ENCODE results near the gene KAT6B. TPM values are rescaled to one million over a fixed set of nuclear protein-coding genes. Genes with fewer than 3 reads are reported as not detected.

KAT6B gene
- total RNA-seq, 1 experiment from 2014 or later: 14.9 TPM

DNA sequence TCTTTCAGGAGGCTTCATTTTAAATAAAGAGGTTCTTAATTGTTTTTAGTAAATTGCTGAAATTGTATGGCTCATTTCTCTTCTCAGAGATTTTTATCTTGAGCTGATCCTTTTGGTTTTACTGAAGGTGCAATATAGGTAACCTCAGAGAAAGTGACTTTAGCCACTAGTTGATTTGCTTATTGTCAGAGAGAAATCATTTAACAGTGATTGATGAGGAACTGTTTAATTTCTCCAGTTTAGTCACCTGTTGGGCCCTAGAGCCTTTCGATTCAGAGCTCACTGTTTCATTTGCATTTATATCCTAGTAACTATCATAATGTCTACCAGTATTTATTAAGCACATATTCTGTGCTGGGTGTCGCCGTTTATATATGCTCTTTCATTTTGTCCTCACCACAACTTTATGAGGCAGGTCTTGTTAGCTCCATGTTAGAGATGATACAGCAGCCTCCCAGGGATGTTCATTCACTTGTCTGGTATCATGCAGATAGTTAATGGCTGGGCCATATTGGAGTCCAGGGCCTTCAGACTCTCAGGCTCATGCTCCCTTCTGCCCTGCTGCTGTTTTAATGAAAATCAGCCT, 42.1 kb downstream of the KAT6B start:
- DNase-seq: no peak
- Mint-ChIP-seq H3K9me3 (ENCODE audit: unreplicated experiment) (no peaks in the 10 kb centered on the region), H3K4me1 (ENCODE audit: low read depth, unreplicated experiment) (no peaks in the 10 kb centered on the region), H3K27me3 (ENCODE audit: insufficient read depth, unreplicated experiment) (no peaks in the 10 kb centered on the region), H3K27ac (ENCODE audit: unreplicated experiment) (no peak overlapping the region), H3K4me3 (ENCODE audit: unreplicated experiment) (no peak overlapping the region), H3K36me3 (ENCODE audit: insufficient read depth, unreplicated experiment) (no peaks in the 10 kb centered on the region)
- no peaks in the 10 kb centered on the region for H3K27me3 ChIP-seq (replicated peaks; ENCODE audit: control insufficient read depth, insufficient read depth, low read length)
- no peaks in the 10 kb centered on the region for H3K36me3 ChIP-seq (ENCODE audit: control insufficient read depth, insufficient read depth, low read length)
- POLR2A ChIA-PET: no interaction called here
- TF ChIP-seq, protein P1, sequence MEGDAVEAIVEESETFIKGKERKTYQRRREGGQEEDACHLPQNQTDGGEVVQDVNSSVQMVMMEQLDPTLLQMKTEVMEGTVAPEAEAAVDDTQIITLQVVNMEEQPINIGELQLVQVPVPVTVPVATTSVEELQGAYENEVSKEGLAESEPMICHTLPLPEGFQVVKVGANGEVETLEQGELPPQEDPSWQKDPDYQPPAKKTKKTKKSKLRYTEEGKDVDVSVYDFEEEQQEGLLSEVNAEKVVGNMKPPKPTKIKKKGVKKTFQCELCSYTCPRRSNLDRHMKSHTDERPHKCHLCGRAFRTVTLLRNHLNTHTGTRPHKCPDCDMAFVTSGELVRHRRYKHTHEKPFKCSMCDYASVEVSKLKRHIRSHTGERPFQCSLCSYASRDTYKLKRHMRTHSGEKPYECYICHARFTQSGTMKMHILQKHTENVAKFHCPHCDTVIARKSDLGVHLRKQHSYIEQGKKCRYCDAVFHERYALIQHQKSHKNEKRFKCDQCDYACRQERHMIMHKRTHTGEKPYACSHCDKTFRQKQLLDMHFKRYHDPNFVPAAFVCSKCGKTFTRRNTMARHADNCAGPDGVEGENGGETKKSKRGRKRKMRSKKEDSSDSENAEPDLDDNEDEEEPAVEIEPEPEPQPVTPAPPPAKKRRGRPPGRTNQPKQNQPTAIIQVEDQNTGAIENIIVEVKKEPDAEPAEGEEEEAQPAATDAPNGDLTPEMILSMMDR (IDR thresholded peaks at IDR 0.05; ENCODE audit: insufficient read depth in 1 of 2, low read depth in 1 of 2, low read length in 1 of 2, severe bottlenecking in 1 of 2, unreplicated experiment in 1 of 2): no peak
- no peaks in the 10 kb centered on the region for H3K9me3 ChIP-seq
- no peak overlapping the region for H3K4me3 ChIP-seq (ENCODE audit: low read depth, low read length)
- no peaks in the 10 kb centered on the region for H3K4me1 ChIP-seq
- intact Hi-C loops (cut with micrococcal nuclease; ENCODE audit: unreplicated experiment): no loop called here
- no TSS peak for BruUV-seq (replicated peaks)
- CTCF ChIA-PET: no interaction called here

DNA sequence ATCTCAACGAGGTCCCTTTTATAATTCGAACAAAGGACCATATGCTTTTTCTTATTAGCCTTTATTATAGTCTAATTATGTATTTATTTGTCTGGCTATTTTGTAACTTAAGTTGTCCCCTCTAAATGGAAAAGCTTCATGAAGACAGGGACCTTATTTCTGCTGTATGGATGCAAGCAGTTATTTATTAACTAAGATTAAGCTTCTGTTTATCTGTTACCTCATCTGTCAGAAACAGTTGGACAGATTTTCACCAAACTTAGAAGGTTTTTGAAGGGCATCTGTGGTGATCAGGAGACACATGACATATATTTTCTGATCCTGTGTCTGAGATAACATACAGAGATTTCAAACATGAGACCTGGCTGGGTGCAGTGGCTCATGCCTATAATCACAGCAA, 43.2 kb downstream of the KAT6B start:
- H3K9me3 Mint-ChIP-seq (ENCODE audit: unreplicated experiment): no peaks in the 10 kb centered on the region
- BruUV-seq (replicated peaks): no TSS peak
- H3K27ac Mint-ChIP-seq (ENCODE audit: unreplicated experiment): no peak overlapping the region
- no peak for DNase-seq
- Histone ChIP-seq H3K4me1 (no peaks in the 10 kb centered on the region), H3K9me3 (no peaks in the 10 kb centered on the region), H3K36me3 (ENCODE audit: control insufficient read depth, insufficient read depth, low read length) (no peaks in the 10 kb centered on the region), H3K27me3 (replicated peaks; ENCODE audit: control insufficient read depth, insufficient read depth, low read length) (no peaks in the 10 kb centered on the region), H3K4me3 (ENCODE audit: low read depth, low read length) (no peak overlapping the region)
- TF ChIP-seq, protein P1 (IDR thresholded peaks at IDR 0.05; ENCODE audit: insufficient read depth in 1 of 2, low read depth in 1 of 2, low read length in 1 of 2, severe bottlenecking in 1 of 2, unreplicated experiment in 1 of 2): no peak
- no peaks in the 10 kb centered on the region for H3K27me3 Mint-ChIP-seq (ENCODE audit: insufficient read depth, unreplicated experiment)
- CTCF ChIA-PET: no interaction called here
- no peaks in the 10 kb centered on the region for H3K36me3 Mint-ChIP-seq (ENCODE audit: insufficient read depth, unreplicated experiment)
- intact Hi-C loops (cut with micrococcal nuclease; ENCODE audit: unreplicated experiment): no loop called here
- POLR2A ChIA-PET: no interaction called here
- H3K4me3 Mint-ChIP-seq (ENCODE audit: unreplicated experiment): no peak overlapping the region
- no peaks in the 10 kb centered on the region for H3K4me1 Mint-ChIP-seq (ENCODE audit: low read depth, unreplicated experiment)

DNA sequence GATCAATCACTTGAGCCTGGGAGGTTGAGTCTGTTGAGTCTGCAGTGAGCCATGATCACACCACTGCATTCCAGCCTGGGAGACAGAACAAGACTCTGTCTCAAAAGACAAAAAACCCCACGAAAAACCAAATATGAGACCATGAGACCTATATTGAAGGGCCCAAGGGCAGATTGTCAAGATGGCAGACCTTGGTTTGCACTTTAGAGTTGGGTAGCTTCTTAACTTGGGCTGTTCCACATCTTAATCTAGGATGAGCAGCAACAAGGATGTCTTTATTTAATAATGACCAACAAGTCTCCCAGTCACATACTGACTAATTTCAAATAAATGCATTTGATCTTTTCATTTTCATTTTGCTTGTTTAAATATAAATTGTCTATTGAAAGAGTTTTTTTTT, 43.8 kb downstream of the KAT6B start:
- no peaks in the 10 kb centered on the region for H3K27me3 ChIP-seq (replicated peaks; ENCODE audit: control insufficient read depth, insufficient read depth, low read length)
- H3K4me3 ChIP-seq (ENCODE audit: low read depth, low read length): no peak overlapping the region
- BruUV-seq (replicated peaks): no TSS peak
- Mint-ChIP-seq H3K4me1 (ENCODE audit: low read depth, unreplicated experiment) (no peaks in the 10 kb centered on the region), H3K4me3 (ENCODE audit: unreplicated experiment) (no peak overlapping the region), H3K27ac (ENCODE audit: unreplicated experiment) (no peak overlapping the region), H3K36me3 (ENCODE audit: insufficient read depth, unreplicated experiment) (no peaks in the 10 kb centered on the region), H3K27me3 (ENCODE audit: insufficient read depth, unreplicated experiment) (no peaks in the 10 kb centered on the region), H3K9me3 (ENCODE audit: unreplicated experiment) (no peaks in the 10 kb centered on the region)
- POLR2A ChIA-PET: no interaction called here
- intact Hi-C loops (cut with micrococcal nuclease; ENCODE audit: unreplicated experiment): no loop called here
- no peaks in the 10 kb centered on the region for H3K9me3 ChIP-seq
- H3K4me1 ChIP-seq: no peaks in the 10 kb centered on the region
- H3K36me3 ChIP-seq (ENCODE audit: control insufficient read depth, insufficient read depth, low read length): no peaks in the 10 kb centered on the region
- CTCF ChIA-PET: no interaction called here
- DNase-seq: no peak
- TF ChIP-seq, protein P1 (IDR thresholded peaks at IDR 0.05; ENCODE audit: insufficient read depth in 1 of 2, low read depth in 1 of 2, low read length in 1 of 2, severe bottlenecking in 1 of 2, unreplicated experiment in 1 of 2): no peak
